Measurements from ENCODE around the gene HPRT1.

- TF ChIP-seq, protein P1, sequence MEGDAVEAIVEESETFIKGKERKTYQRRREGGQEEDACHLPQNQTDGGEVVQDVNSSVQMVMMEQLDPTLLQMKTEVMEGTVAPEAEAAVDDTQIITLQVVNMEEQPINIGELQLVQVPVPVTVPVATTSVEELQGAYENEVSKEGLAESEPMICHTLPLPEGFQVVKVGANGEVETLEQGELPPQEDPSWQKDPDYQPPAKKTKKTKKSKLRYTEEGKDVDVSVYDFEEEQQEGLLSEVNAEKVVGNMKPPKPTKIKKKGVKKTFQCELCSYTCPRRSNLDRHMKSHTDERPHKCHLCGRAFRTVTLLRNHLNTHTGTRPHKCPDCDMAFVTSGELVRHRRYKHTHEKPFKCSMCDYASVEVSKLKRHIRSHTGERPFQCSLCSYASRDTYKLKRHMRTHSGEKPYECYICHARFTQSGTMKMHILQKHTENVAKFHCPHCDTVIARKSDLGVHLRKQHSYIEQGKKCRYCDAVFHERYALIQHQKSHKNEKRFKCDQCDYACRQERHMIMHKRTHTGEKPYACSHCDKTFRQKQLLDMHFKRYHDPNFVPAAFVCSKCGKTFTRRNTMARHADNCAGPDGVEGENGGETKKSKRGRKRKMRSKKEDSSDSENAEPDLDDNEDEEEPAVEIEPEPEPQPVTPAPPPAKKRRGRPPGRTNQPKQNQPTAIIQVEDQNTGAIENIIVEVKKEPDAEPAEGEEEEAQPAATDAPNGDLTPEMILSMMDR (IDR thresholded peaks at IDR 0.05), result no peak
- TF ChIP-seq POLR2A (IDR thresholded peaks at IDR 0.05), result no peak
Observed at GRCh38 chrX:134426281-134426680, 33.7 kb upstream of the HPRT1 start.
